ENCODE data around the gene MID1. TPM values are rescaled to one million over a fixed set of nuclear protein-coding genes. Genes with fewer than 3 reads are reported as not detected.

Gene MID1
- total RNA-seq, 1 experiment from 2014 or later = 25.7 TPM

- DNase-seq (ENCODE audit: low read depth) = no peak
Measured at GRCh38 chrX:10533696-10534365, 86.6 kb downstream of the MID1 start.

GRCh38 chrX:10531927-10532326 lies 88.5 kb downstream of the MID1 start:
- DNase-seq (ENCODE audit: low read depth) = no peak

GRCh38 chrX:10529344-10529743 lies 91.0 kb downstream of the MID1 start:
- DNase-seq (ENCODE audit: low read depth) = peak; percentile 24

GRCh38 chrX:10526451-10526850 lies 93.9 kb downstream of the MID1 start:
- DNase-seq (ENCODE audit: low read depth) = no peak

GRCh38 chrX:10525381-10526120 lies 94.8 kb downstream of the MID1 start:
- DNase-seq (ENCODE audit: low read depth) = no peak

- DNase-seq (ENCODE audit: low read depth) = no peak
Measured at GRCh38 chrX:10524578-10524977, 95.8 kb downstream of the MID1 start.

GRCh38 chrX:10519761-10520160 lies 100.6 kb downstream of the MID1 start:
- no peak for DNase-seq (ENCODE audit: low read depth)

- no peak for DNase-seq (ENCODE audit: low read depth)
Measured at GRCh38 chrX:10519278-10519677, 101.1 kb downstream of the MID1 start.

GRCh38 chrX:10518073-10518472 lies 102.3 kb downstream of the MID1 start:
- no peak for DNase-seq (ENCODE audit: low read depth)

GRCh38 chrX:10516781-10517322 lies 103.5 kb downstream of the MID1 start:
- DNase-seq (ENCODE audit: low read depth) = no peak

- no peak for DNase-seq (ENCODE audit: low read depth)
Measured at GRCh38 chrX:10514891-10515290, 105.5 kb downstream of the MID1 start.

GRCh38 chrX:10513974-10514373 lies 106.4 kb downstream of the MID1 start:
- no peak for DNase-seq (ENCODE audit: low read depth)

- DNase-seq (ENCODE audit: low read depth) = no peak
Measured at GRCh38 chrX:10512741-10513140, 107.6 kb downstream of the MID1 start.

- peak; percentile 48 for DNase-seq (ENCODE audit: low read depth)
Measured at GRCh38 chrX:10512258-10512657, 108.1 kb downstream of the MID1 start.

- no peak for DNase-seq (ENCODE audit: low read depth)
Measured at GRCh38 chrX:10509397-10509796, 111.0 kb downstream of the MID1 start.

- no peak for DNase-seq (ENCODE audit: low read depth)
Measured at GRCh38 chrX:10508891-10509290, 111.5 kb downstream of the MID1 start.

GRCh38 chrX:10507876-10508275 lies 112.5 kb downstream of the MID1 start:
- peak; percentile 1 for DNase-seq (ENCODE audit: low read depth)

- DNase-seq (ENCODE audit: low read depth) = no peak
Measured at GRCh38 chrX:10507181-10507580, 113.2 kb downstream of the MID1 start.

GRCh38 chrX:10506781-10507180 lies 113.6 kb downstream of the MID1 start:
- DNase-seq (ENCODE audit: low read depth) = no peak

- DNase-seq (ENCODE audit: low read depth) = no peak
Measured at GRCh38 chrX:10505726-10506125, 114.7 kb downstream of the MID1 start.

GRCh38 chrX:10502961-10503360 lies 117.4 kb downstream of the MID1 start:
- DNase-seq (ENCODE audit: low read depth) = no peak

- DNase-seq (ENCODE audit: low read depth) = no peak
Measured at GRCh38 chrX:10501611-10502010, 118.8 kb downstream of the MID1 start.

- DNase-seq (ENCODE audit: low read depth) = peak; percentile 70
Measured at GRCh38 chrX:10496345-10496965, 123.9 kb downstream of the MID1 start.

All from Daoy (cell line).